Renal cortical epithelial cell (primary cell): ENCODE results near the gene GNAZ. TPM values are rescaled to one million over a fixed set of nuclear protein-coding genes. Genes with fewer than 3 reads are reported as not detected.

Experiments used
- DNase-seq: peaks from one replicate; pipeline ENCODE4 v3.0.0-alpha.2; 2011; ENCODE audit warnings: low read depth
- total RNA-seq: library from RNA; depleted of rRNA; stranded (reverse); fragments of >200 nt; gene quantifications from 2 replicates; pipeline ENCODE4 v1.2.3, GENCODE V29; 2014

The GNAZ gene
- total RNA-seq, 1 donor from 2014 or later = 2.0 TPM

- no peak for DNase-seq
These were observed 6.7 kb downstream of the GNAZ start for GRCh38 chr22:23076896-23077572.

GRCh38 chr22:23077627-23078461, 7.5 kb downstream of the GNAZ start:
- no peak for DNase-seq

- DNase-seq = no peak
These were observed 8.1 kb downstream of the GNAZ start for GRCh38 chr22:23078462-23078787.

- no peak for DNase-seq
These were observed 9.0 kb downstream of the GNAZ start for GRCh38 chr22:23079240-23079768.

- DNase-seq = no peak
These were observed 9.6 kb downstream of the GNAZ start for GRCh38 chr22:23079814-23080521.

- no peak for DNase-seq
These were observed 10.4 kb downstream of the GNAZ start for GRCh38 chr22:23080613-23081290.

GRCh38 chr22:23082534-23083314, 12.4 kb downstream of the GNAZ start:
- DNase-seq = no peak

- no peak for DNase-seq
These were observed 13.1 kb downstream of the GNAZ start for GRCh38 chr22:23083315-23084021.

GRCh38 chr22:23084453-23085350, 14.4 kb downstream of the GNAZ start:
- no peak for DNase-seq

GRCh38 chr22:23085351-23085671, 15.0 kb downstream of the GNAZ start:
- no peak for DNase-seq

GRCh38 chr22:23085785-23086184, 15.5 kb downstream of the GNAZ start:
- no peak for DNase-seq

- DNase-seq = no peak
These were observed 15.9 kb downstream of the GNAZ start for GRCh38 chr22:23086263-23086662.

- no peak for DNase-seq
These were observed 16.5 kb downstream of the GNAZ start for GRCh38 chr22:23086787-23087186.

GRCh38 chr22:23088199-23088604, 17.9 kb downstream of the GNAZ start:
- no peak for DNase-seq

- DNase-seq = no peak
These were observed 18.7 kb downstream of the GNAZ start for GRCh38 chr22:23089010-23089409.

- DNase-seq = no peak
These were observed 19.5 kb downstream of the GNAZ start for GRCh38 chr22:23089633-23090456.

- no peak for DNase-seq
These were observed 20.1 kb downstream of the GNAZ start for GRCh38 chr22:23090457-23090835.

- DNase-seq = no peak
These were observed 21.4 kb downstream of the GNAZ start for GRCh38 chr22:23091760-23092159.
